RWPE1 (cell line): Measurements from ENCODE around the gene DMD.

Source experiments
- CTCF ChIA-PET: fragments of 350-600 bp; sonication (Branson Sonifier 250); formaldehyde crosslinking; extraction: SDS; loops from one replicate; lab custom pipeline; 2021; lab: Yijun Ruan, JAX
- POLR2A ChIA-PET: fragments of 400-600 bp; formaldehyde crosslinking; extraction: SDS; loops from one replicate; lab custom pipeline; 2020; ENCODE audit warnings: antibody characterized with exemption; ENCODE audit not compliant: low non-redundant PET; lab: Yijun Ruan, JAX
- DNase-seq: peaks from one replicate; pipeline ENCODE4 v3.0.0; 2012; ENCODE audit warnings: low spot score
- H3K27ac ChIP-seq: fragments of 450-650 bp; 2 replicates; pipeline ENCODE4 v1.5.1; 2017
- TF ChIP-seq, protein P1 (sequence below): fragments of 450-650 bp; conservative IDR thresholded peaks from 2 replicates; pipeline ENCODE4 v1.5.1; 2017; ENCODE audit warnings: low read depth, mild to moderate bottlenecking

The DMD gene

GRCh38 chrX:31127716-31128115 is 2083.6 kb downstream of the DMD start:
- TF ChIP-seq, protein P1, sequence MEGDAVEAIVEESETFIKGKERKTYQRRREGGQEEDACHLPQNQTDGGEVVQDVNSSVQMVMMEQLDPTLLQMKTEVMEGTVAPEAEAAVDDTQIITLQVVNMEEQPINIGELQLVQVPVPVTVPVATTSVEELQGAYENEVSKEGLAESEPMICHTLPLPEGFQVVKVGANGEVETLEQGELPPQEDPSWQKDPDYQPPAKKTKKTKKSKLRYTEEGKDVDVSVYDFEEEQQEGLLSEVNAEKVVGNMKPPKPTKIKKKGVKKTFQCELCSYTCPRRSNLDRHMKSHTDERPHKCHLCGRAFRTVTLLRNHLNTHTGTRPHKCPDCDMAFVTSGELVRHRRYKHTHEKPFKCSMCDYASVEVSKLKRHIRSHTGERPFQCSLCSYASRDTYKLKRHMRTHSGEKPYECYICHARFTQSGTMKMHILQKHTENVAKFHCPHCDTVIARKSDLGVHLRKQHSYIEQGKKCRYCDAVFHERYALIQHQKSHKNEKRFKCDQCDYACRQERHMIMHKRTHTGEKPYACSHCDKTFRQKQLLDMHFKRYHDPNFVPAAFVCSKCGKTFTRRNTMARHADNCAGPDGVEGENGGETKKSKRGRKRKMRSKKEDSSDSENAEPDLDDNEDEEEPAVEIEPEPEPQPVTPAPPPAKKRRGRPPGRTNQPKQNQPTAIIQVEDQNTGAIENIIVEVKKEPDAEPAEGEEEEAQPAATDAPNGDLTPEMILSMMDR = no peak

GRCh38 chrX:31126205-31126604 is 2085.1 kb downstream of the DMD start:
- no peak overlapping the region for H3K27ac ChIP-seq
- DNase-seq = no peak

More at GRCh38 chrX:31127716-31128115, 2083.6 kb downstream of the DMD start:
- no peak overlapping the region for H3K27ac ChIP-seq
- no peak for DNase-seq
- POLR2A ChIA-PET = no interaction called here
- CTCF ChIA-PET = no interaction called here

GRCh38 chrX:31124536-31124935 is 2086.8 kb downstream of the DMD start:
- TF ChIP-seq, protein P1 = no peak
- ChIA-PET POLR2A (no interaction called here), CTCF (no interaction called here)
- no peak overlapping the region for H3K27ac ChIP-seq
- DNase-seq = no peak

More at GRCh38 chrX:31126205-31126604, 2085.1 kb downstream of the DMD start:
- TF ChIP-seq, protein P1 = no peak
- ChIA-PET CTCF (no interaction called here), POLR2A (no interaction called here)

DNA sequence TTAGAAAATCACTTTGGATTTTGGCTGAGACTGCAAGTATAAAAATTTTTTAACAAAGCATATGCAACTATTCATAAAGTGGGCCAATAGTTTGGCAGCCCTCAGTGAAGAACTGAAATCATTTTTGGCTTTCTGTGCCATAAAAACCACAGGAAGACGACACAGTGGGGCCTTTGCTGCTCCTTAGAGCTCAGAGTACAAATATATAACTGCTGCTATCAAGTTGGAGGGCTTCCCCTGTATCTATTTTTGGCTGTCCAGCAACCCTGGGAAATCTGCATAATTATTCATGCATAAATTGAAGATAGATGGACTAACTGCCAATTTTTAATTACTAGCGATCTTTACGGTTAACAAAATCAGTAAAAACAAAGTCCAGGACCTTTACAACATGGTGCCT is 2088.0 kb downstream of the DMD start:
- CTCF ChIA-PET = no interaction called here
- H3K27ac ChIP-seq = no peak overlapping the region
- TF ChIP-seq, protein P1 = no peak
- DNase-seq = no peak
- POLR2A ChIA-PET = no interaction called here

DNA sequence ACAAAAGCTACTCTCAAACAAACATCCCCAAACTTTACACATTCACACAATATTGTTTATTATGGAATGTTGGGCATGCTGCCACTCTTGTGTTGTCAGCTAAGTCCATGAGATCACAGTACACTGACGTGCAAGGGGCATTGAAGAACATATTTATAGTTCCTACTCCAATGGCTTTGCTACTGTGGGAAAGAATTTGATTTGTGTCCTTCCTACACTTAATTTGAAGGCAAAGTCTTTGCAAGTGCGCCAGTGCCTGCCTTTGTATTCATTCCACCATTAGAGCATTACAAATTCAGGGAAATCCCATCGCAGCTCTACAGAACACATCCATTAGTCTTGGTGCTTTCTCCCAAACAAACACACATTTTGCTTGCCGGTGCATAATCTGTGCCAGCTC is 2094.1 kb downstream of the DMD start:
- no peak for DNase-seq
- TF ChIP-seq, protein P1 = no peak
- CTCF ChIA-PET = no interaction called here
- POLR2A ChIA-PET = no interaction called here
- no peak overlapping the region for H3K27ac ChIP-seq

GRCh38 chrX:31115398-31115797 is 2096.0 kb downstream of the DMD start:
- TF ChIP-seq, protein P1 = no peak
- DNase-seq = no peak
- H3K27ac ChIP-seq = no peak overlapping the region
- CTCF ChIA-PET = no interaction called here
- POLR2A ChIA-PET = no interaction called here

- TF ChIP-seq, protein P1 = no peak
- ChIA-PET CTCF (interaction anchor here (0.6 kb wide), 1 partner anchor 12 kb away, joined by 3 read pairs; no protein-coding TSS in a partner anchor), POLR2A (no interaction called here)
- H3K27ac ChIP-seq = no peak overlapping the region
- DNase-seq = no peak
These were observed 2096.5 kb downstream of the DMD start for GRCh38 chrX:31114858-31115257.
